Activated T-helper 1 cell treated with anti-CD3 and anti-CD28 coated beads, Interleukin-12 subunit alpha, Interleukin-12 subunit beta, Interleukin-2, Interleukin-4 antibody, amounts not matched to agents 30 ng/mL and 10 ng/mL and 1 ng/mL, durations not matched to agents 14 hours and 24 hours and 36 hours (primary cell): ENCODE measurements around the gene EXT2. TPM values are rescaled to one million over a fixed set of nuclear protein-coding genes. Genes with fewer than 3 reads are reported as not detected.

ENCODE experiments used
- DNase-seq: peaks from one replicate; pipeline ENCODE4 v3.0.0; 2021; ENCODE audit warnings: low spot score
- H3K27ac Mint-ChIP-seq: one replicate; pipeline ENCODE4 v1.8.0; 2021; ENCODE audit warnings: mild to moderate bottlenecking, mixed read lengths
- H3K27me3 Mint-ChIP-seq: one replicate; pipeline ENCODE4 v1.8.0; 2022; ENCODE audit warnings: mild to moderate bottlenecking, moderate library complexity, mixed read lengths; ENCODE audit not compliant: insufficient read depth
- H3K36me3 Mint-ChIP-seq: one replicate; pipeline ENCODE4 v1.8.0; 2021; ENCODE audit warnings: low read depth, mixed read lengths
- H3K4me1 Mint-ChIP-seq: one replicate; pipeline ENCODE4 v1.8.0; 2021; ENCODE audit warnings: low read depth, mixed read lengths
- H3K4me3 Mint-ChIP-seq: one replicate; pipeline ENCODE4 v1.8.0; 2021; ENCODE audit warnings: mild to moderate bottlenecking, moderate library complexity, mixed read lengths
- H3K9me3 Mint-ChIP-seq: one replicate; pipeline ENCODE4 v1.8.0; 2021; ENCODE audit warnings: mixed read lengths
- intact Hi-C: fragments of 100-400 bp; cut with micrococcal nuclease; formaldehyde crosslinking; loops from one replicate; pipeline ENCODE4 v1.15.1; 2024
- total RNA-seq: library from RNA; stranded (reverse); gene quantifications from 2 replicates; pipeline ENCODE4 v1.2.3, GENCODE V29; 2022

Gene EXT2
- total RNA-seq, 1 donor from 2014 or later = 35.6 TPM

DNA sequence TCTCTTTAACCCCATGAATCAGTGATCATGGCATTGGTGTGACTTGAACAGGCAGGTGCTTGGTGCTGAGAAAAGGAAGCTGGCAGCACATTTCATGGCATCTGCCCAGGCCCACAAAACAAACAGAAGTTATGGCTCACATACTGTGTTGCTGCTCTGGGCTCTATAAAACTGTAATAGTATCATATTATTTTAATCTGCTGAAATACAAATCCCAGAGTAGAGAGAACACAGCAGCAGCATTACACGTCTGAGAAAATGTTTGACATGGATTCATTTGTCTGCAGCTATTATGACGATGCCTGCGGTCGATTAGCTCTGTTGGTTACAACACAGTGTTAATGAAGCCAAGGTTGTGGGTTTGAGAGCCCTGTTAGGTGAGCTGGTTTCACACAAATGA is 133.6 kb downstream of the EXT2 start:
- no peak overlapping the region for H3K27ac Mint-ChIP-seq
- intact Hi-C loops = no loop called here
- no peak for DNase-seq
- H3K4me1 Mint-ChIP-seq = peaks cover 7% of the 10 kb centered on the region
- no peaks in the 10 kb centered on the region for H3K27me3 Mint-ChIP-seq
- H3K36me3 Mint-ChIP-seq = peaks cover 8% of the 10 kb centered on the region
- no peak overlapping the region for H3K4me3 Mint-ChIP-seq
- H3K9me3 Mint-ChIP-seq = no peaks in the 10 kb centered on the region

GRCh38 chr11:44229624-44230023 is 134.1 kb downstream of the EXT2 start:
- H3K4me3 Mint-ChIP-seq = no peak overlapping the region
- H3K27me3 Mint-ChIP-seq = no peaks in the 10 kb centered on the region
- intact Hi-C loops = no loop called here
- H3K9me3 Mint-ChIP-seq = no peaks in the 10 kb centered on the region
- H3K36me3 Mint-ChIP-seq = peaks cover 8% of the 10 kb centered on the region
- DNase-seq = no peak
- no peak overlapping the region for H3K27ac Mint-ChIP-seq
- H3K4me1 Mint-ChIP-seq = peaks cover 7% of the 10 kb centered on the region

DNA sequence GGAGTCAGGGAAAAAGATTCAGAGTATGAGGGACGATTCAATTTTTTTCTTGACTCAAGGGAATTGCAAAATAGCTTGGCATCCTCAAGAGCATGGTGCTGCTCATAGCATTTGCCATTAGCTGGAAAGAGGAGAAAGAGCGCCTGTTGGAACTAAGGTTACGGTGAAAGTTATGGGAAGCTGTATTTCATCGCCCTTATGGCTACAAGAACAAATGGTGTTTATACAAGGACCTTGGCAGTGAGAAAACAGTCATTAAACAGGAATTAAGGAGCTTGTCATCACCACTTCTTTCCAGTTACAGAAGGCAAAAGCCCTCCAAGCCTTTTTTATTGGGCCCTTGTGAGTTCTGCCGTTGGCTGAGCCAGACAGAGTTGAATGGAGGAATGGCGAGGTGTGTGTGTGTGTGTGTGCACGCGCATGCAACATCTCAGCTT is 140.3 kb downstream of the EXT2 start:
- H3K36me3 Mint-ChIP-seq = peaks cover 17% of the 10 kb centered on the region
- no peaks in the 10 kb centered on the region for H3K4me1 Mint-ChIP-seq
- H3K4me3 Mint-ChIP-seq = no peak overlapping the region
- no peak overlapping the region for H3K27ac Mint-ChIP-seq
- intact Hi-C loops = no loop called here
- H3K9me3 Mint-ChIP-seq = no peaks in the 10 kb centered on the region
- no peak for DNase-seq
- no peaks in the 10 kb centered on the region for H3K27me3 Mint-ChIP-seq

GRCh38 chr11:44236296-44236695 is 140.8 kb downstream of the EXT2 start:
- Mint-ChIP-seq H3K36me3 (peaks cover 13% of the 10 kb centered on the region), H3K9me3 (no peaks in the 10 kb centered on the region), H3K4me1 (no peaks in the 10 kb centered on the region), H3K4me3 (no peak overlapping the region), H3K27ac (no peak overlapping the region), H3K27me3 (no peaks in the 10 kb centered on the region)
- no peak for DNase-seq
- intact Hi-C loops = no loop called here

- no peak overlapping the region for H3K27ac Mint-ChIP-seq
- H3K36me3 Mint-ChIP-seq = peaks cover 13% of the 10 kb centered on the region
Observed at GRCh38 chr11:44237156-44237555, 141.7 kb downstream of the EXT2 start.

GRCh38 chr11:44241851-44242250 is 146.4 kb downstream of the EXT2 start:
- intact Hi-C loops = no loop called here
- Mint-ChIP-seq H3K36me3 (peaks cover 12% of the 10 kb centered on the region), H3K27me3 (no peaks in the 10 kb centered on the region), H3K27ac (no peak overlapping the region), H3K4me3 (no peak overlapping the region), H3K9me3 (no peaks in the 10 kb centered on the region), H3K4me1 (no peaks in the 10 kb centered on the region)
- DNase-seq = no peak

More at GRCh38 chr11:44237156-44237555, 141.7 kb downstream of the EXT2 start:
- no peak for DNase-seq
- intact Hi-C loops = no loop called here
- Mint-ChIP-seq H3K9me3 (no peaks in the 10 kb centered on the region), H3K27me3 (no peaks in the 10 kb centered on the region), H3K4me3 (no peak overlapping the region), H3K4me1 (no peaks in the 10 kb centered on the region)

DNA sequence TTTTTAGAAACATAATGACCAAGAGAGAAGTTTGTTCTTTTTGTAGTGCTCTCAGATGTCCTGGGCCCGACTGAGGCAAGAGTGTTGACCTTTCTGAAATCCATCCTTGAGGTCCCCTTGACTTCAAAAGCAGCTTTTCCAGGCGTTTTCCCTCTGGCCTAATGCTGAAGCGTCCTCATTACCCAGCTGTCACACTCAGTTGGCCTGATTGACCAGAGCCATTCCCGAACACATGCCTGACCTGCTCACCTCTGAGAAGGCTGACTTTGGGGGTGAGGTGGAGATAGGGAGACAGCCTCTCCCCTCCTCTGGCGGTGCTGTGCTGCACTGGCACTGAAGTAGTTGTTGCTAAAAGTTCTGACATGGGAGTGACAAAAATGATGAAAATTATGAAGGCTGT is 147.6 kb downstream of the EXT2 start:
- Mint-ChIP-seq H3K27ac (no peak overlapping the region), H3K9me3 (no peaks in the 10 kb centered on the region), H3K27me3 (no peaks in the 10 kb centered on the region), H3K36me3 (peaks cover 10% of the 10 kb centered on the region), H3K4me1 (no peaks in the 10 kb centered on the region), H3K4me3 (no peak overlapping the region)
- DNase-seq = no peak
- intact Hi-C loops = no loop called here

- Mint-ChIP-seq H3K27ac (no peak overlapping the region), H3K4me3 (no peak overlapping the region), H3K27me3 (no peaks in the 10 kb centered on the region), H3K4me1 (no peaks in the 10 kb centered on the region), H3K9me3 (no peaks in the 10 kb centered on the region), H3K36me3 (peaks cover 9% of the 10 kb centered on the region)
- intact Hi-C loops = no loop called here
- DNase-seq = no peak
Observed at GRCh38 chr11:44243595-44244343, 148.3 kb downstream of the EXT2 start.

GRCh38 chr11:44244639-44245310 is 149.3 kb downstream of the EXT2 start:
- no peak for DNase-seq
- Mint-ChIP-seq H3K4me3 (no peak overlapping the region), H3K9me3 (no peaks in the 10 kb centered on the region), H3K36me3 (peaks cover 5% of the 10 kb centered on the region), H3K27me3 (no peaks in the 10 kb centered on the region), H3K27ac (no peak overlapping the region), H3K4me1 (no peaks in the 10 kb centered on the region)
- intact Hi-C loops = no loop called here

DNA sequence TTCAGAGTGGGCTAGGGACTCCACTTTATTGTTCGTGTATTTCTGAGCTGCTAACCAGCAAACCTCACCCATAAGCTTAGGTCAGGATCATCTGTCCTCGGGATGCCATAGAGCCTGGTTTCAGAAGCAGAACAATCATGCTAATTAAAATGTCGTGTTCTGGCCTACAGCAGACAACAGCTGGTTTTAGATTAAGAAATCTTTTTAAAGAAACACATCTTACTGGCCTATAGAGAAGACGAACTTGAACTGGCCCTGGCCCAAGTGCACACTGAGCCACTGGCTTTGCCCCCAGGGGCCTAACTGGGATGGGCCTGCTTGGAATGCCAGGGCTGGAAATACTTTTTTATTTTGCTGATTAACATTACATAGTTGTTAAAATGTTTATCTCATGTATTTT is 151.2 kb downstream of the EXT2 start:
- H3K4me1 Mint-ChIP-seq = no peaks in the 10 kb centered on the region
- peaks cover 15% of the 10 kb centered on the region for H3K36me3 Mint-ChIP-seq
- H3K27ac Mint-ChIP-seq = no peak overlapping the region
- no peak for DNase-seq
- peaks cover 8% of the 10 kb centered on the region for H3K9me3 Mint-ChIP-seq
- no peaks in the 10 kb centered on the region for H3K27me3 Mint-ChIP-seq
- intact Hi-C loops = no loop called here
- H3K4me3 Mint-ChIP-seq = no peak overlapping the region

DNA sequence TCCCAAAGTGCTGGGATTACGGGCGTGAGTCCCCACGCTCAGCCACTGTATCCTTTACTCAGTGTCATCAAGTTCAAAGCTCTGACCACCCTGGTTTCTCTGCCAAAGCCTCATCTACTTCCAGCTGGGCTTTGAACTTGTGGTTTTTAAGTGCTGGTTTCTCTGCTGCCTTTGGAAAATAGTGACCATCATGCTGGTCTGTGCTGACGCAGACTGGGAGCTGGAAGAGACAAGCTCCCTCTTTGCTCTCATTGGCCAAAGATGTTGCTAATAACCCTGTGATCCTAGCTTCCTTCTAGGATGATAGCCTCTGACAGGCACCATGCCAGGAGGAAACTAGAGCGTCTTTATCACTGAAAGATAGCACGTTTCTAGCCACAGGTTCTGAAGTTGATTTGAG is 152.0 kb downstream of the EXT2 start:
- H3K36me3 Mint-ChIP-seq = peaks cover 23% of the 10 kb centered on the region
- DNase-seq = no peak
- H3K9me3 Mint-ChIP-seq = peaks cover 16% of the 10 kb centered on the region
- intact Hi-C loops = no loop called here
- H3K27me3 Mint-ChIP-seq = no peaks in the 10 kb centered on the region
- no peak overlapping the region for H3K27ac Mint-ChIP-seq
- no peaks in the 10 kb centered on the region for H3K4me1 Mint-ChIP-seq
- no peak overlapping the region for H3K4me3 Mint-ChIP-seq

DNA sequence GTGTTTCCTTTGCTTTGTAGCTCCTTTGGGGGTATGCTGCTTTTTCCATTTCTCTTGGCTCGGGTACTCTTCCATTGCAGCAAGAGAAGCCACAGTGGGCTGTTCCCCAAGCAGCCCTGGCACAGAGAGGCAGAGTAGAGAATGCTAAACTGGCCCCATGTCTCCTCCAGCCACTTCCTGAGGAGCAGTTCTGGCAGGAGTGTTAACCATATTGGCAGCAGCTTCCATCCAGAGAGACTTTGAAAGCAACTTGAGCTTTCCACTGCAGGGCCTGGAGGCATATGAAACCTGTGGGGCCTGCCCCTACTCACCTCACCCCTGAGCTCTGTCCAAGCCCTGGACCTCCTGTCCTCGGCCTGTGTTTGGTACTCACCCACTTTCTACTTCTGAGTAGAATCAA is 152.6 kb downstream of the EXT2 start:
- H3K4me3 Mint-ChIP-seq = no peak overlapping the region
- no peaks in the 10 kb centered on the region for H3K4me1 Mint-ChIP-seq
- no peak for DNase-seq
- H3K27me3 Mint-ChIP-seq = no peaks in the 10 kb centered on the region
- peaks cover 29% of the 10 kb centered on the region for H3K36me3 Mint-ChIP-seq
- H3K9me3 Mint-ChIP-seq = peaks cover 22% of the 10 kb centered on the region
- intact Hi-C loops = no loop called here
- no peak overlapping the region for H3K27ac Mint-ChIP-seq

DNA sequence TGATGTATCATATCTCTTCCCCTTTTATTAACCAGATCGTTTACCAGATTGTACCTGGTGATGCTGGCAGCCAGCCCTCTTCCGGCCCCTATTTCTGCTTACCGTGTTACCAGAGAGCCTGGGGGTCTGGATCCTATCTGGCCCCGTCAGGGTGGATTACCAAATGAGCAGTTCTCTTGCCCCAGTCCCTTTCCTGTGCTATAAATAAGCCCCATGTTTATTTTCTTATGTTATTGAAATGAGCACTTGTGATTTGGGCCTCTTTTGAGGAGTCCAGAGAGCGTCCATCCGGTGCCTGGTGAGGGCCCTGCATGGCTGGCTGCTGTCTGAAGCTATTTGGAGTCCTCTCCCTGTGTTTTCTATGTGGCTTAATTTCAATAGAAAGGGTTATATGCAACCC is 154.9 kb downstream of the EXT2 start:
- DNase-seq = no peak
- H3K9me3 Mint-ChIP-seq = peaks cover 29% of the 10 kb centered on the region
- H3K27me3 Mint-ChIP-seq = no peaks in the 10 kb centered on the region
- peaks cover 29% of the 10 kb centered on the region for H3K36me3 Mint-ChIP-seq
- H3K27ac Mint-ChIP-seq = no peak overlapping the region
- intact Hi-C loops = no loop called here
- H3K4me3 Mint-ChIP-seq = no peak overlapping the region
- H3K4me1 Mint-ChIP-seq = no peaks in the 10 kb centered on the region
